Endothelial cell of umbilical vein (primary cell): ENCODE results near the gene LRRC27. TPM values are rescaled to one million over a fixed set of nuclear protein-coding genes. Genes with fewer than 3 reads are reported as not detected.

Experiments used
- BruUV-seq: library from RNA; stranded (reverse); fragments of 400-500 nt; replicated peaks from 2 replicates; lab custom pipeline; 2021; lab: Mats Ljungman, UMichigan
- CTCF ChIA-PET: fragments of 300-600, 350-600 bp; sonication (Branson Sonifier 250); formaldehyde crosslinking; loops from one replicate; lab custom pipeline; 2021; ENCODE audit warnings: antibody characterized with exemption, inconsistent platforms; lab: Charles Lee
- POLR2A ChIA-PET: fragments of 300-600, 350-600 bp; sonication (Branson Sonifier 250); formaldehyde crosslinking; loops from one replicate; lab custom pipeline; 2021; ENCODE audit warnings: antibody characterized with exemption, inconsistent platforms; lab: Charles Lee
- DNase-seq: peaks from one replicate; pipeline ENCODE4 v3.0.0-alpha.2; 2011; ENCODE audit warnings: low read depth, low spot score
- FAIRE-seq: peaks from 2 replicates; lab custom pipeline; 2011; peaks lifted over from hg19 to GRCh38; lab: Jason Lieb, UNC
- H2AFZ ChIP-seq: 2 replicates; pipeline ENCODE4 v1.6.0; 2012; ENCODE audit warnings: low read depth, low read length, control low read depth, inconsistent platforms
- H3K27ac ChIP-seq: 2 replicates; pipeline ENCODE4 v1.5.1; 2011; ENCODE audit warnings: low read depth, mild to moderate bottlenecking, control low read depth, low read length, moderate library complexity; ENCODE audit not compliant: insufficient read depth
- H3K27me3 ChIP-seq, 2 experiments: 2 replicates each; pipeline versions ENCODE4 v1.6.0 to v1.6.1; 2011; ENCODE audit warnings: low read length in 2 of 2, mixed read lengths in 1 of 2; ENCODE audit not compliant: control insufficient read depth in 2 of 2, insufficient read depth in 2 of 2
- H3K36me3 ChIP-seq, 2 experiments: 2 replicates in 1 of 2; 3 replicates in 1 of 2; pipeline ENCODE4 v1.5.1; 2011; ENCODE audit warnings: low read length in 2 of 2, mild to moderate bottlenecking in 1 of 2, moderate library complexity in 1 of 2; ENCODE audit not compliant: control insufficient read depth in 2 of 2, insufficient read depth in 2 of 2; ENCODE audit errors: extremely low read depth in 1 of 2
- H3K4me1 ChIP-seq: 3 replicates; pipeline ENCODE4 v1.5.1; 2011; ENCODE audit warnings: mild to moderate bottlenecking, low read length; ENCODE audit not compliant: control insufficient read depth, insufficient read depth; ENCODE audit errors: extremely low read depth
- H3K4me2 ChIP-seq: 2 replicates; pipeline ENCODE4 v1.6.1; 2011; ENCODE audit warnings: low read length, control low read depth, mixed read lengths; ENCODE audit not compliant: insufficient read depth
- H3K4me3 ChIP-seq, 3 experiments: fragments of 200-600 bp in 1 of 3; sonication (generic), shearing (Covaris generic) in 1 of 3; replicated peaks in 1 of 3; 2 replicates each; pipeline ENCODE4 v1.5.1; 2011 to 2016; ENCODE audit warnings: control low read depth in 3 of 3, low read length in 3 of 3, mild to moderate bottlenecking in 2 of 3, inconsistent platforms in 1 of 3, low read depth in 1 of 3, moderate library complexity in 1 of 3; ENCODE audit not compliant: insufficient read depth in 1 of 3
- H3K79me2 ChIP-seq: 2 replicates; pipeline ENCODE4 v1.6.0; 2012; ENCODE audit warnings: low read length, inconsistent platforms; ENCODE audit not compliant: control insufficient read depth, insufficient read depth
- H3K9ac ChIP-seq: replicated peaks from 2 replicates; pipeline ENCODE3; 2011; ENCODE audit warnings: low read length, control low read depth; ENCODE audit not compliant: insufficient read depth; ENCODE audit errors: extremely low read depth
- H3K9me1 ChIP-seq: replicated peaks from 3 replicates; pipeline ENCODE4 v1.6.0; 2011; ENCODE audit warnings: mild to moderate bottlenecking, low read length; ENCODE audit not compliant: control insufficient read depth, insufficient read depth; ENCODE audit errors: extremely low read depth
- H3K9me3 ChIP-seq: replicated peaks from 2 replicates; pipeline ENCODE4 v1.5.1; 2012; ENCODE audit warnings: low read length, inconsistent platforms; ENCODE audit not compliant: control insufficient read depth, insufficient read depth
- H4K20me1 ChIP-seq: replicated peaks from 2 replicates; pipeline ENCODE3; 2011; ENCODE audit warnings: mild to moderate bottlenecking, low read length; ENCODE audit not compliant: control insufficient read depth, insufficient read depth; ENCODE audit errors: extremely low read depth
- CTCF ChIP-seq, 2 donors: IDR thresholded peaks; 1 replicate in 1 of 2; 2 replicates in 1 of 2; pipeline ENCODE4 v1.5.1; 2011; ENCODE audit warnings: low read length in 2 of 2, mild to moderate bottlenecking in 2 of 2, moderate library complexity in 2 of 2, control low read depth in 1 of 2, inconsistent platforms in 1 of 2, low read depth in 1 of 2; ENCODE audit not compliant: insufficient read depth in 1 of 2; ENCODE audit errors: extremely low read depth in 1 of 2
- EZH2 ChIP-seq: IDR thresholded peaks from 2 replicates; pipeline ENCODE4 v1.6.1; 2012; ENCODE audit warnings: borderline replicate concordance, low read depth, mild to moderate bottlenecking, moderate library complexity, low read length, inconsistent platforms; ENCODE audit not compliant: severe bottlenecking
- FOS ChIP-seq: IDR thresholded peaks from 2 replicates; pipeline ENCODE4 v1.6.1; 2011; ENCODE audit warnings: mild to moderate bottlenecking, low read length, moderate library complexity, borderline replicate concordance; ENCODE audit not compliant: insufficient read depth
- GATA2 ChIP-seq: IDR thresholded peaks from 2 replicates; pipeline ENCODE4 v1.7.0; 2011; ENCODE audit warnings: low read depth, mild to moderate bottlenecking, moderate library complexity, mixed read lengths, low read length; ENCODE audit not compliant: insufficient read length, insufficient read depth
- JUN ChIP-seq: IDR thresholded peaks from 2 replicates; pipeline ENCODE4 v1.6.1; 2011; ENCODE audit warnings: borderline replicate concordance, low read depth; ENCODE audit not compliant: insufficient read length, insufficient read depth
- MAX ChIP-seq: IDR thresholded peaks from 2 replicates; pipeline ENCODE4 v1.6.1; 2011; ENCODE audit not compliant: insufficient read depth, insufficient read length
- MYC ChIP-seq: IDR thresholded peaks from one replicate; pipeline ENCODE4 v1.6.1; 2011; ENCODE audit warnings: mild to moderate bottlenecking, low read depth, low read length
- POLR2A ChIP-seq: IDR thresholded peaks from 2 replicates; pipeline ENCODE4 v1.6.1; 2012; ENCODE audit warnings: low read depth, mild to moderate bottlenecking, control low read depth, low read length
- POLR2AphosphoS5 ChIP-seq: IDR thresholded peaks from 2 replicates; pipeline ENCODE4 v1.6.1; 2012; ENCODE audit warnings: low read depth, mild to moderate bottlenecking, control low read depth, low read length, moderate library complexity; ENCODE audit not compliant: insufficient read depth
- dilution Hi-C: fragments of 300-500 bp; cut with MboI; formaldehyde crosslinking; loops from one replicate; pipeline ENCODE4 v1.15.0; 2019; ENCODE audit warnings: low sequenced_read_pairs; ENCODE audit not compliant: extremely low pct_ligation_motif_present
- intact Hi-C: fragments of 100-400 bp; cut with micrococcal nuclease; formaldehyde crosslinking; loops from one replicate; pipeline ENCODE4 v1.10.0; 2022
- polyA plus RNA-seq, 4 experiments: library from polyadenylated mRNA; depleted of rRNA in 3 of 4; stranded (reverse) in 3 of 4; unstranded in 1 of 4; fragments of >200 nt; gene quantifications; 2 replicates each; pipeline versions ENCODE4 v1.2.1 to v1.2.3, GENCODE V29; 2011 to 2012; ENCODE audit warnings: missing spikeins in 1 of 4
- total RNA-seq: library from RNA; stranded (reverse); gene quantifications from 2 replicates; pipeline ENCODE4 v1.2.3, GENCODE V29; 2021

The LRRC27 gene
- total and polyA plus RNA-seq, 2 donors (not counting 3 experiments of a cell fraction or from before 2014, with no cell fraction given): 8.3 to 13.6 TPM

GRCh38 chr10:132404911-132405462 lies 73.0 kb downstream of the LRRC27 start:
- H4K20me1 ChIP-seq: no peaks in the 10 kb centered on the region
- no peak for TF ChIP-seq EZH2
- TF ChIP-seq CTCF (IDR thresholded peaks at IDR 0.05; ENCODE audit: extremely low read depth in 1 of 2, insufficient read depth in 1 of 2, low read depth in 1 of 2, low read length in 2 of 2): no peak
- no peak for TF ChIP-seq JUN
- no peak for TF ChIP-seq FOS
- TF ChIP-seq MAX: no peak
- no peak for TF ChIP-seq GATA2
- TF ChIP-seq MYC: no peak
- TF ChIP-seq POLR2AphosphoS5: no peak
- no peak for TF ChIP-seq POLR2A
- BruUV-seq: no TSS peak
- dilution Hi-C loops: no loop called here
- no peak overlapping the region for H3K4me2 ChIP-seq
- ChIA-PET POLR2A (no interaction called here), CTCF (no interaction called here)
- peaks cover 0 to 5% of the 10 kb centered on the region in 2 experiments for H3K36me3 ChIP-seq
- peaks cover 19% of the 10 kb centered on the region for H3K4me1 ChIP-seq
- H2AFZ ChIP-seq: no peak overlapping the region
- no peak overlapping the region for H3K27ac ChIP-seq
- H3K27me3 ChIP-seq: no peaks in the 10 kb centered on the region
- H3K9me1 ChIP-seq: no peaks in the 10 kb centered on the region
- H3K4me3 ChIP-seq: no peak overlapping the region
- no peak overlapping the region for H3K9ac ChIP-seq
- no peak for DNase-seq
- peaks cover 29% of the 10 kb centered on the region for H3K79me2 ChIP-seq
- FAIRE-seq: no peak
- H3K9me3 ChIP-seq: no peaks in the 10 kb centered on the region
- intact Hi-C loops: no loop called here
